Inferior parietal cortex (tissue), 1 donor: ENCODE data around the gene CAND2.

ENCODE experiments used
- DNase-seq: peaks from one replicate; pipeline ENCODE4 v3.0.0-alpha.2; 2016; ENCODE audit errors: extremely low spot score

CAND2 gene

DNA sequence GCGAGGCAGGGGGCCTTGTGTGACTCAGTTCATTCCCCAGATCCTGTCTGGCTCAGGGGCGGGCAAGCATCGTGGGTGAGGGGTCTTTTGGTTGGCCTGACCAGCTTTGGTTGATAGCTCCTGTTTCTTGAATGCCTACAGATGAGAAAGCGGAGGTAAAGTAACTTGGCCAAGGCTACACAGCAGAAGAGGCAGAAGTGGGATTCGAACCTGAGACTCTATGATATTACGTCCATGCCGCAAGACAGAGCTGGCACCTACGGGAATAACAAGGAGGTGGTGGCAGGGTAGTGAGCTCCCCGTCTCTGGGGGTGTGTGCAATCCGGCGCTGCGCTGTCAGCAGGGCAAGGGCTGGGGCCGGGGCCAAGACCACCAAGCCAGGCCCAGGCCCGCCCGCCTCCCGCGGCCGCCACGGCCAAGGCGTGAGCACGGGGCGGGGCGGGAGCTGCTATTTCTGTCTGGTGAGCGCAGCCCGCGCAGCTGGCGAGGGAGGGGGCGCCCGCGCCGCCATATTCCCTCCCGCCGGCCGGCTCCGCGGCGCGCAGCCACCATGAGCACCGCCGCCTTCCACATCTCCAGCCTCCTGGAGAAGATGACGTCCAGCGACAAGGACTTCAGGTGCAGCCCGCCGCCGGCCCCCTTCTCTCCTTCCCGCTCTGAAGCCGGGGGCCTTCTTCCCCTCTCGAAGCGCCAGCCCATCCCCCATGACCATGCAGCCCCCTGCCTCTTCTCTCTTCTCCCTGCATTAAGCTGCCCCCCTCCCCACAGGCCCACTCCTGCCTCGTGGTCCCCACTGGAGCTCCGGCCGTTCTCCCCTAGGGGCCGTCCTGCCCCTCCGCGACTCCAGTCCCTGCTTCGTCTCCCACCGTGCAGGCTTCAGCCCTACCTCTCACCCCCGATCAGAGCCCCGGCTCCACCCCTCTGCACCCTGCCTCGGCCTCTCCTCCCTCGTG lies at the start of gene CAND2:
Gene CAND2 (plus strand): TSS at position 510 of the 953 bp plus-strand sequence. CDS start 41 bp downstream, at position 551.
- peak; percentile 48 for DNase-seq

DNA sequence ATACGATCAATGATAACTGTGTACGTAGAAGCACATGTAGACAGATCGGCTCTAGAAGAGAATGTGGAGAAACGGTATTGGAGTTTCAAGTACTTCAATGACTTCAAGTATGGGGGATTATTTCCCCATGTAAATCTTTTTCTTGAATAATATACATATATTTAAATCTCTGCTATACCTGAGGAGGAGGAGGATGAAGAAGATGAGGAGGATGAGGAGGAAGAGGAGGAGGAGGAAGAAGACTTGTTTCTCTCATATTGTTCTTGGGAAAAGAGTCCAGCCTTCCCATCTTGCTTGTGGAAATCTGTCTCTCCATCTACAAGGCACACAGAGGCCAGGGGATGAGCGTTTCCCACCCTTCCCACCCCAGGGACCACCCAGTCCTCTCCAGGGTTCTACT lies 48.0 kb upstream of the CAND2 start:
- DNase-seq, result no peak

DNA sequence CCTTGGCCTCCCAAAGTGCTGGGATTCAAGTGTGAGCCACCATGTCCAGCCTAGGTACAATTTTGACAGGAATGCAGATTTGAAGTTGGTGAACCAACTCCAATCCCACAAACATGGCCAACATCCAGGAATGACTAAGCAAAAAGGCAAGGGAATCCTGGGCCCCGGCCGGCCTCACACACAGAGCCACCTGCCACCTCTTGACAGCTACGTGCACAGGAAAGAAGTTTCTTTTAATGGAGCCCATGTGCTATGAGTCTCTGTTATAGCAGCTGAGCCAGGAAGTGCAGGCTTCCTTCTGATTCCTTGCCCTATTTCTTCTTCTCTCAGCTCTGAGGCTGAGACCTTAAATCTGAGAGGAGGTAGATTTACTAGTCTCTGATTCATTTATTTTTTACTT lies 46.3 kb upstream of the CAND2 start:
- DNase-seq, result peak; percentile 19

DNA sequence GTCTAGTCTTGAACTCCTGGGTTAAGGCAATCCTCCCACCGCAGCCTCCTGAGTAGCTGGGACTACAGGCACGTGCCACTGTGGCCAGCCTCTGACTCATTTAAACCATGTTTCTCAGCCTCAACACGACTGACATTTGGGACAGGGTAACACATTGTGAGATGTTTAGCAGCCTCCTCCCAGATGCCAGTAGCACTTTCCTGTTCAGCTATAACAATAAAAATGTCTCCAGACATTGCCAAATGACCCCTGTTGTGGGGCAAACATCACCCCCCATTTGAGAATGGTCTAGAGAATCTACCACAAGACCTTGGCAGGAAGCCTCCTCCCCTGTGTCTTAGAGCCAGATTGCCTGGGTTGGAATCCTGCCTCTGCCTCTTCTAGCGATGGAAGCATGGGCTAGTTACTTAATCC lies 45.8 kb upstream of the CAND2 start:
- DNase-seq, result no peak

DNA sequence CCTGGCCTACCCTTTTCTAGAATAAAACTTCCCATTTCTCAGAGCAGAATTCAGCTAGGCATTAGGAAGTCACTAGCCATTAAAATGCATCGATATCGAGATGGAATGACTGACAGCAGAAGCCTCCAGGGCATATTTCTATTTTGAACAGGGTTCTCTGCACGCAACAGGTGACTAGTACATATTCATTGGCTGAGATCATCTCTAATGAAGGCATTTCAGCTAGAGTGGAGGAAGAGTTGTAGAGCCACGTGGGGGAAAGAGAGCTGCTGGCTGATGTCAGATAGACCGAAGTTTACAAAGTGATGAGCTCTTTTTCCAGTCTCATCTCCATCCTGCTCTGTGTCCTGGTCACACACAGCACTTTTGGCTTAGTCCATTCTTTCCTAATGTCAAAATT lies 44.9 kb upstream of the CAND2 start:
- DNase-seq, result no peak

DNA sequence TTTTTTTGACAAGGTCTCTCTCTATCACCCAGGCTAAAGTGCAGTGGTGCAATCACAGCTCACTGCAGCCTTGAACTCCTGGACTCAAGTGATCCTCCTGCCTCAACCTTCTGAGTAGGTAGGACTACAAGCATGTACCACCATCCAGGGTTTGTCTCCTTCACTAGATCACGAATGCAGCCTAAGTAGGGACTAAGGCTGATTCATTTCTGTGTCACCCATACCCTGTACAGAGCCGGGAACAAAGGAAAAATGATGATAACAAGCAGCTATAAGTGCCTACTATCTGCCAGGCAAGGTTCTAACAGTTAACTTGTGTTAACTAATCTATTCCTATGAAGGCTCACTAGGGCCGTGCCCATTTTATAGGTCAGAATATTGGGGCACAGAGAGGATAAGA lies 44.4 kb upstream of the CAND2 start:
- no peak for DNase-seq

DNA sequence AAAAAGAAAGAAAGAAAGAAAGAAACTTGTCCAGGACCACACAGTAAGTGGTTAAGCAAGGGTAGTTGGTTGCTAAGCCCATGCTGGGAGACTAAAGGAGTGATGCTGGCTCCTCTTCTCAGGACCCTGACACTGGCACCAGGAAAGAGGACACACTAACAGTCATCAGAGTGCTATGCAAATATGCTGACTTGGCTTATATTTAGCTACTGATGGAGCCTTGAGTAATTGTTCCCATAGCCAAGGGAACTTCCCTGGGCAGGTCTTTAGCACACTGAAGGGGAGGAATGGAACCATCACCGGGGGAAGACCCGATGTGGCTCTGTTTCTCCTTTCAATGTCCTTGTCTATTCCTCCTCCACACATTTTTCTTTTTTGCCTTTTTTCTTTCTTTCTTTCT lies 43.7 kb upstream of the CAND2 start:
- DNase-seq, result no peak

DNA sequence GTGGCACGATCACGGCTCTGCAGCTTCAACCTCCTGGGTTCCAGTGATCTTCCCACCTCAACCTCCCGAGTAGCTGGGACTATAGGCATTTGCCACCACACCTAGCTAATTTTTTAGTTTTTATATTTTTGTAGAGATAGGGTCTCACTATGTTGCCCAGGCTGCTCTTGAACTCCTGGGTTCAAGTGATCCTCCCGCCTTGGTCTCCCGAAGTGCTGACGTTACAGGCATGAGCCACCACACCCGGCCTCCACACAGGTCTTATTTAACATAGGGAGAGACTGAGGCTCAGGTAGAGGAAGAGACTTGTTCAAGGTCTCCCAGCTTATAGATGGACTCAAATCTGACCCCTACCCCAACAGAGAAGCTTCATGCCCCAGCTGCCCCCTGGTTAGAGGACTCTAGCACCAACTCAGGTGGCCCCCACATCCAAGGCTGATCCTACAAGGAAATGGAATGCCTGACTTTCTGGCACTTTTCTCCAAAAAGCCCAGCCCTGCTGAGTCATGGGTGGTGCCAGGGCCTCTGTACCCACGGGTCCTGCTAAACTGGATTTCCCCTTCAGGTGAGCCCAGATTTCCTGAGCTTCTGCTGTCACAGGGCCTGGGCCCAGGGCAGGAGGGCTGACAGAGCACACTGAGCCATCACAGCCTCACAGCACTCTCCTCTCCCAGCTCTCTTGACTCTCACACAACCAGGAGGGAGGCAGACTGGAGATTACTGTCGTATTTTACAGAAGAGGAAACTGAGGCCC lies 43.0 kb upstream of the CAND2 start:
- no peak for DNase-seq

DNA sequence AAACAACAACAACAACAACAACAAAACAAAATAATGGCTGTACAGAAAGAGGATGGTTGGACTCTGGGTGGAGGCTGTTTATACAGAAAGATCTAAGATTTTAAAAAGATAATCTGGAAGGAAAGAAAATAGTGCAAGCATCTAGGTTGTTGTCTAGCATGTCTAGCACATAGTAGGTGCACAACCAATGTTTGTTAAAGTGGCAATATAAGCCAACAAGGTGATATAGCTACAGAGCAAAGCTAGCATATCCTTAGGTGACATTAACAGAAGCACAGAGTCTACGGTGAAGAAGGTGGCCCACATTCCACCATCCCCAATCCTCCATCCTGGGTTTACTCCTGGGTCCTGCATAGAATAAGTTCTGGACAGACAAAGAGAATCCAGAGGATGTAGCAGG lies 42.2 kb upstream of the CAND2 start:
- DNase-seq, result no peak

DNA sequence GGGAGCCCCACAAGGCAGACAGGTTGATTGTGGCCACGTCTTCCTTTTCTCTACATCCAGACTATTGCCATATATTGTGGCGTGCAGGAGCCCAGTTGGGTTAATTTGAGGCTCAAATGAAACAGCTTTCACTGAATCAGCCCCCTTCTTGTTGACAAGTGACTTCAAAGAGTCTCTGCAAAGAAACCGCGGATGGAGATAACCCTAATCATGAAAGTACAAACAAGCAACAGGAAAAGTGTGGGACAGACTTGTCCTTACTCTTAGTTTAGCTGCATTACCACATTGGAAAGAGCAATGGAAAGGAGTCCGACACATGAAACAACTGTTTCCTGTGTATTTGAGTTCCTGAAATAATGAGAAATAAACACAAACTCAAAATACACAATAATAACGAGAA lies 40.7 kb upstream of the CAND2 start:
- no peak for DNase-seq

DNA sequence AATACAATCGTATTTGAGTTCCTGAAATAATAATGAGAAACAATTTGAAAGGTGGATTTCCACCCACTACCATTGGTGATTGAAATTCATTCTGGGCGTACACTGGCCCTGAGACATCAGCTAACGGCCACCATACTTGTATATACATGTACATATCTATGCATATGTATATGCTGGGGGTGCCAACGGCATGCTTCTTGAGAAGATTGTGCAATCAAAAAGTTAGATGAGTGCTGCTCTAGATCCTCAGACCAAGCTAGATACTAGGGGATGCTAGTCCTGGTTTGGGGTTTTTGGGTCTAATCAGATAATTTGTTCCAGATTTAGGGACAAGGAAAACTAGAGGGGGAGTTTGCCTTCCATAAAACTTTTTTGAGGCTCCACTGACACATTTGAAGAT lies 40.3 kb upstream of the CAND2 start:
- DNase-seq, result no peak

DNA sequence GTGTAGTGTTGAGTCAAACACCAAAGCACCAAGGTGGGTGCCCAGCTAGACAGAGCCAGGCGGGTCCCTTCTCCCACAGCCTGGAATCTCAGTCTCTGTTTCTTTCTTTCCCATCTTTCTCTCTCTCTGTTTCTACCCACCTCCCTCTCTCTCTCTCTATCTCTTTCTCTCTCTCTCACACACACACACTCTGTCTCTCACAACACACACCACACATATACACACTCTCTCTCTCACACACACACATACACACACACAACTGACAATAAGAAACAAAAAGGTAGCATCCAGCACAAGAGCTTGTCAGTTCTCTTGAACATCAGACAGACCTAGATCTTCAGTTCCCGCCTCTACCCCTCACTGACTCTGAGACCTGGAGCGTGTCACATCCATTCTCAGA lies 39.8 kb upstream of the CAND2 start:
- DNase-seq, result no peak

DNA sequence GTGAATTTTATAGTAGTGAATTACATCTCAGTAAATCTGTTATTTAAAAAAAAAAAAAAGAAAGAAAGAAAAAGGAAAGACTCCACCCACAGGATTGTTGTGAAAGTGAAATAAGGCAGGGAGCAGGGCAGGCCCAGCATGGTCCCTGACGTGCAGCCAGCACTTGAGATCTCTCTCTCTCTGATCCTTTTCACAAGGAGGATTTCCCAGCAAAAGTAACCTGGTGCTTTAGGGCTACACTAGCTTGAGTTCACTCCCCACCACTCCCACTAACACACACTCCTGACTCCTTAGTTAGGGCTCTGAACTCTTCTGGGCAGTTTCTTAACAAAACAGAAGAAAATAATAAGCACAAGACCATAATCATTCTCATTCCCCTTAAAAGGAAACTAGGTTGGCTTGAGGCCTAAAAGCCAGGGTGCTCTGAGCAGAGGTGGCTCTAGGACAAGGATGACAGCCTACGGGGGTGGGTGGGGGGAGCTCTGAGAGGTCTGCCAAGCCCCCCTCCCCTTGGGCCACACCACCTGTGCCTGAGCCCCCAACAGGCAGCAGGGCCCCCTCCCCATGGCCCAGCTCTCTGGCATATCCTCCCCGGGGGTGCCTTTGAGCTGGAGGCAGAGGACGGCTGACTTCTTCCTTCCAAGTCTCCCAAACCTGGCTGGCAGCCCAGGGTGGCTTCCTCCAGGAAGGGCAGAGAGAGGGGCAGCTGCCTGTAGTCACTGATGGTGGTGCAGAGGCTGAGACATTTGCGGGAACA lies 38.3 kb upstream of the CAND2 start:
- no peak for DNase-seq

DNA sequence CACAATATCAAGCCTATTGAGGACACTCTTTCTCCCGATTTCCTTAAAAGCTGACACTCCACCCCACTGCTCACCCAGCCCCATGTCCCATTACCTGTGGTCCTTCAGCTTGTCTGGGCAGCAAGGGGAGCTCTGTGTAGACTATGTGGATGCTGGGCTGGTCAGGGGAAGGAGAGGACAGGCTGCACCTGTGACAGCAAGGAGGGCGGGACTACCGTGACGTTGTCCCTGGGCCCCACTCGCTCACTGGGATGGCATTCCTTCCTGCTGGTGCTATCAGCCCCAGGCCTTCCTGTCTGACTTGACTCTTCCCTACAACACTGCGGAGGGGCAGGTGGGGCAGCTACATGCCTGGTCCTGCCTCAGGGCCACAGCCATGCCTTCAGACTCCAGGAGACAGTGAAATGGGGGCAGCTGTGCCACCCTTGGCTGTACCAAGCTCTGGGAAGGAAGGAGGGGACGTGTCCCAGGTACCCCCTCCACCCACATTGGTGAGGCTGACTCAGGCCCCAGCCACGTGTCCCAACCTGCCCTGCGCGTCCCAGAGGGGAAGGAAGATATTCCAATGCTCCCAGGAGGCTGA lies 37.3 kb upstream of the CAND2 start, which contains the start of gene TMEM40:
Gene TMEM40 (minus strand): TSS at position 163 of the 583 bp plus-strand sequence. CDS start 9,427 bp downstream, outside the sequence.
- no peak for DNase-seq

DNA sequence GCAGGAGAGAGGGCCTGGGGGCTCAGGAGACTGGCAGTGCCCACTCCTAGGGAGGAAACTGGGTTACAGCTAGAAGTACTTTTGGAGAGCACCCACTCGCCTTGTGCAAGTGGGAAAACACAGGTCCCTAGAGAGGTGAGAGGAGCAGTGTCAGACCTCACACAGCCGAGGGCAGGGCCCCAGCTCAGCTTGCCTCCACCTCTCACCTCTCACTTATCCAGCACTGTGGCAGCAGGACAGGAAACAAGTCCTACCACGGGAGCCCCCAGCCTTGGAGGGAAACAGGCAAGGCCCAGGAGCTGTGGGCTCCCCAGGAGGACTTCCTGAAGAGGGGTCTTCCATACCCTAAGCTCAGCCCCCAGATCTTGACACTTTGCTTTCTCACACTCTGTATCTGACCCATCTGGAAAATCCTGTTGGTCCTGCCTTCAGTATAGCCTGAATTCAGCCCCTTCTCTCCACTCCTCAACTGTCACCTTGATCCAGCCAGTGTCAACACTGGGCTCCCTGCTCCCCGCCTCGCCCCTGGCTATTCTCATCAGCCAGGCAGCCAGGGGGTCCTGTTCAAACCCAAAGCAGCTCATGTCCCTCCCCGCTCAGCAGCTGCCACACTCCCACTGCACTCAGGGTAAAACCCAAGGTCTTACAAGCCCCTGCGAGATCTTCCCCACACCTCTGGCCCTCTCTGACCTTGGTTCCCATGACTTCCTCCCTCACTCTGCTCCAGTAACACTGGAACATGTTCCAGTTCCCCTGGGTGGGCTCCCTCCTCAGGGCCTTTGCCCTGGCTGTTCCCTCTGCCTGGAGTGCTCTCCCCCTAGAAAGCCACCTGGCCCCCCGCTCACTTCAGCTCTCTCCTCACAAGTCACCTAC lies 36.6 kb upstream of the CAND2 start:
- DNase-seq, result no peak

DNA sequence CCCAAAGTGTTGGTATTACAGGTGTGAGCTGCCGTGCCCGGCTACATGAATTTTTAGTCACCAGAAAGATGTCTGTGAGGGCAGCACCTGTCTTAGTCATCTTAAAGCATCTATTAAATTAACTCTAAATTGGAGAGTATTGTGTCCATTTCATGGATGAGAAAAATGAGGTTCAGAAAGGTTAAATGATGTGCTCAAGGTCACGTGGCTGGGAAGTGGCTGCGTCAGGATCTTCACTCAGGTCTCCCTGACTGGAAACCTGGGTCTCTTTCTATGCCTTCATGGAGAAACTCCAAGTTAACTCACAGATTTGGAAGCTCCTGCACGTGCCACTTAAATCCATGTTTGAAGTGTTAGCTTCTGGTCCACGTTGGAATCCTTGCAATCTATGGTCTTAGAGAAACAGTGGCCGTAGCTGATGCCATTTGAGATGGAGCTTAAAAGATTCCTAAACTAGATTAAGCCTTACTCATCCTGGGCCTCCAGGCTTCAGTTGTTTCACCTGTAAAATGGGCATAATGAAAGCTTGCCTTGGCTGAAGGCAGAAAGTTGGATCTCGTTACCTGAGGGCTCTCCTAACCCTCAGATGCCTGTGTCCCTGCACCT lies 32.2 kb upstream of the CAND2 start:
- no peak for DNase-seq

DNA sequence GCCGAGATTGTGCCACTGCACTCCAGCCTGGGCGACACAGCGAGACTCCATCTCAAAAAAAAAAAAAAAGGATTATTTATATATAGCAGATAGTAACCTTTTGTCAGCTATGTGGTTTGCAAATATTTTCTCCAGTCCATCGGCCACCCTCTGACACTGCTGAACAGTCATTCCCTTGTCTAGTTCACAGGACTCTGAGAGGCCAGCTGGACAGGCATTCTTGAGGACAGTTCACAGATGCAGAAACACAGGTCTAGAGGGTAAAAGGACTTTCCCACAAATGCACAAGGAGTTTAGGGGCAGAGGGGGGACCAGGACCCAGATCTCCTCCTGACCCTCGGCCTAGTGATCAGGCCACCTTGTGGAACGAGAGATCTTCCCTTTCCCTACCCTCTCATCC lies 29.9 kb upstream of the CAND2 start:
- DNase-seq, result no peak

DNA sequence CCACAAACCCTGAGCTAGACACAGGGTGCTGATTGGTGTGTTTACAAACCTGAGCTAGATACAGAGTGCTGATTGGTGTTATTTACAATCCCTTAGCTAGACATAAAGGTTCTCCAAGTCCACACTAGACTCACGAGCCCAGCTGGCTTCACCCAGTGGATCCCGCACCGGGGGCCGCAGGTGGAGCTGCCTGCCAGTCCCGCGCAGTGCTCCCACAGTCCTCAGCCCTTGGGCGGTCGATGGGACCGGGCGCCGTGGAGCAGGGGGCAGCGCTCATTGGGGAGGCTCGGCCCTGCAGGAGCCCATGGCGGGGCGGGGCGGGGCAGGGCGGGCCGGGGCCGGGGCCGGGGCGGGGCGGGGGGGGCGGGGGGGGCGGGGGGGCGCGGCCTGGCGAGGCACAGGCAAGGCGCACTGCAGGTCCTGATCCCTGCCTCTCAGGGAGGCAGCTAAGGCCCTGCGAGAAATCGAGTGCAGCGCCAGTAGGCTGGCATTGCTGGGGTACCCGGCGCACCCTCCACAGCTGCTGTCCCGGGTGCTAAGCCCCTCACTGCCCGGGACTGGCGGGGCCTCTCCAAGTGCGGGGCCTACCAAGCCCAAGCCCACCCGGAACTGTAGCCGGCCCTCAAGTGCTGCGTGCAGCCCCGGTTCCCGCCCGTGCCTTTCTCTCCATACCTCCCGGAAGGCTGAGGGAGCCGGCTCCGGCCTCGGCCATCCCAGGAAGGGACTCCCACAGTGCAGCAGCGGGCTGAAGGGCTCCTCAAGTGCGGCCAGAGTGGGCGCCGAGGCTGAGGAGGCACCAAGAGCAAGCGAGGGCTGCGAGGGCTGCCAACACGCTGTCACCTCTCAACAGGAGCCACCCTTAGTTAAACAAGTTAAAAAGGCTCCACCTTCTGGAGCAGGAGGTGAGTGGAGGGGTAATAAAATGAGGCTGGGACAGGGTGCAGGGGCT lies 27.6 kb upstream of the CAND2 start:
- DNase-seq, result no peak

DNA sequence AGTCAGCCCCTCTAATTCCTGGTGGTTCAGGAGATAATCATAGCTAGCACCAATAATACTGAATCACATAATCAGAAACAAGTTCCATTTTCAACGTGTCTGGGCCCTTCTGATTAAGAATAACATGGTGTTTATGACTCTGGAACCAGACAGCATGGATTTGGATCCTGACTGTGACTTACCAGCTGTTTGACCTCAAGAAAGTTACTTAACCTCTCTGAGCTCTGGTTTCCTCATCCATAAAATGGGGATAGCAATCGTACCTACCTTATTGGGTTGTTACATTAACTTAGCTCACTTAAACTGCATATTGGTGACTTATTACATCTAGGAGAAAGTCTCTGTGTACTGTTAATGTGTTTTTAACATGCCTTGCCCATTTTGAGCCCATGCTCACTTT lies 26.7 kb upstream of the CAND2 start:
- no peak for DNase-seq
